H1 (cell line): ENCODE data around the gene CDK13. TPM values are rescaled to one million over a fixed set of nuclear protein-coding genes. Genes with fewer than 3 reads are reported as not detected.
"Not testable (repeated sequence)": the region's sequence is repeated elsewhere in the genome, so short reads cannot be mapped to it uniquely, and the experiment has no call there.

Experiments
- CTCF ChIA-PET: fragments of 300-600 bp; sonication (Branson Sonifier 250); formaldehyde crosslinking; loops from one replicate; lab custom pipeline; 2021; ENCODE audit not compliant: partially characterized antibody; lab: Charles Lee
- POLR2A ChIA-PET: fragments of 300-600 bp; sonication (Branson Sonifier 250); formaldehyde crosslinking; loops from one replicate; lab custom pipeline; 2021; ENCODE audit warnings: inconsistent platforms; ENCODE audit not compliant: partially characterized antibody; lab: Charles Lee
- DNase-seq, 2 experiments: peaks; one replicate each; pipeline versions ENCODE4 v3.0.0 to v3.0.0-alpha.2; 2010 to 2022; ENCODE audit warnings: low spot score in 2 of 2, low read depth in 1 of 2, mixed read lengths in 1 of 2
- FAIRE-seq: peaks from 2 replicates; lab custom pipeline; 2011; peaks lifted over from hg19 to GRCh38; lab: Jason Lieb, UNC
- H2AFZ ChIP-seq: 2 replicates; pipeline ENCODE4 v1.8.1; 2012; ENCODE audit warnings: low read length, inconsistent platforms
- H2AK5ac ChIP-seq: 2 replicates; pipeline ENCODE4 v1.6.1; 2013; ENCODE audit warnings: low read depth, low read length
- H2BK120ac ChIP-seq: replicated peaks from 2 replicates; pipeline ENCODE3; 2013; ENCODE audit warnings: low read depth, low read length, inconsistent platforms
- H2BK12ac ChIP-seq: 2 replicates; pipeline ENCODE4 v1.6.1; 2013; ENCODE audit warnings: low read depth, low read length
- H2BK15ac ChIP-seq: 2 replicates; pipeline ENCODE4 v1.6.1; 2013; ENCODE audit warnings: low read length
- H2BK20ac ChIP-seq: 2 replicates; pipeline ENCODE4 v1.6.1; 2013; ENCODE audit warnings: low read length
- H2BK5ac ChIP-seq: 2 replicates; pipeline ENCODE4 v1.6.1; 2013; ENCODE audit warnings: low read depth, low read length
- H3K14ac ChIP-seq: 2 replicates; pipeline ENCODE4 v1.6.1; 2013; ENCODE audit warnings: inconsistent platforms; ENCODE audit not compliant: insufficient read length
- H3K18ac ChIP-seq: 2 replicates; pipeline ENCODE4 v1.6.1; 2013; ENCODE audit warnings: low read length; ENCODE audit errors: extremely low read depth
- H3K23ac ChIP-seq: 2 replicates; pipeline ENCODE4 v1.6.1; 2013; ENCODE audit warnings: inconsistent platforms; ENCODE audit not compliant: insufficient read length
- H3K23me2 ChIP-seq: 2 replicates; pipeline ENCODE4 v1.6.1; 2013; ENCODE audit warnings: low read depth, low read length
- H3K27ac ChIP-seq: 2 replicates; pipeline ENCODE4 v1.6.1; 2011; ENCODE audit warnings: low read depth, low read length, inconsistent platforms
- H3K27me3 ChIP-seq, 4 experiments: replicated peaks in 1 of 4; 1 replicate in 1 of 4; 2 replicates in 3 of 4; pipeline versions ENCODE4 v1.6.1 to v1.8.1; 2011 to 2013; ENCODE audit warnings: low read length in 3 of 4, mild to moderate bottlenecking in 3 of 4, inconsistent platforms in 2 of 4, mixed read lengths in 2 of 4, moderate library complexity in 1 of 4; ENCODE audit not compliant: control insufficient read depth in 3 of 4, insufficient read depth in 3 of 4; ENCODE audit errors: extremely low read depth in 1 of 4
- H3K36me3 ChIP-seq, 4 experiments: 2 replicates each; pipeline versions ENCODE4 v1.6.1 to v1.8.1; 2011 to 2013; ENCODE audit warnings: mild to moderate bottlenecking in 4 of 4, low read length in 3 of 4, moderate library complexity in 2 of 4, control low read depth in 1 of 4, inconsistent platforms in 1 of 4; ENCODE audit not compliant: insufficient read depth in 4 of 4, control insufficient read depth in 2 of 4
- H3K4ac ChIP-seq: replicated peaks from 2 replicates; pipeline ENCODE3; 2013; ENCODE audit warnings: low read length, low read depth, mixed read lengths, inconsistent platforms; ENCODE audit not compliant: insufficient read length
- H3K4me1 ChIP-seq, 4 experiments: replicated peaks in 1 of 4; 1 replicate in 1 of 4; 2 replicates in 3 of 4; pipeline versions ENCODE4 v1.6.1 to v1.8.1; 2011 to 2013; ENCODE audit warnings: low read length in 3 of 4, inconsistent platforms in 2 of 4, mixed read lengths in 1 of 4; ENCODE audit not compliant: insufficient read depth in 4 of 4, control insufficient read depth in 3 of 4
- H3K4me2 ChIP-seq, 2 experiments: 2 replicates each; pipeline versions ENCODE4 v1.6.1 to v1.8.1; 2011 to 2013; ENCODE audit warnings: low read depth in 2 of 2, low read length in 2 of 2, control low read depth in 1 of 2, inconsistent platforms in 1 of 2, mild to moderate bottlenecking in 1 of 2; ENCODE audit not compliant: insufficient read depth in 1 of 2
- H3K4me3 ChIP-seq, 4 experiments: fragments of 200-600, 300-600 bp in 1 of 4; sonication (generic), shearing (Covaris generic), sonication (Bioruptor Twin) in 1 of 4; 2 replicates each; pipeline versions ENCODE4 v1.5.1 to v1.8.1; 2011 to 2016; ENCODE audit warnings: low read length in 4 of 4, low read depth in 3 of 4, control low read depth in 2 of 4, inconsistent platforms in 2 of 4, mild to moderate bottlenecking in 2 of 4, mixed read lengths in 1 of 4, moderate library complexity in 1 of 4; ENCODE audit not compliant: insufficient read depth in 2 of 4; ENCODE audit errors: extremely low read depth in 1 of 4
- H3K56ac ChIP-seq: replicated peaks from 2 replicates; pipeline ENCODE3; 2013; ENCODE audit warnings: low read depth, mild to moderate bottlenecking, mixed read lengths, low read length, inconsistent platforms; ENCODE audit not compliant: insufficient read length
- H3K79me1 ChIP-seq: 2 replicates; pipeline ENCODE4 v1.6.1; 2013; ENCODE audit warnings: low read depth, low read length, control low read depth
- H3K79me2 ChIP-seq, 2 experiments: 2 replicates each; pipeline versions ENCODE4 v1.6.1 to v1.8.1; 2012 to 2013; ENCODE audit warnings: low read length in 2 of 2, mild to moderate bottlenecking in 2 of 2, inconsistent platforms in 1 of 2; ENCODE audit not compliant: insufficient read depth in 2 of 2, control insufficient read depth in 1 of 2
- H3K9ac ChIP-seq, 4 experiments: replicated peaks in 1 of 4; 1 replicate in 1 of 4; 2 replicates in 3 of 4; pipeline versions ENCODE4 v1.6.1 to v1.8.1; 2011 to 2013; ENCODE audit warnings: low read depth in 3 of 4, low read length in 3 of 4, control low read depth in 2 of 4, mild to moderate bottlenecking in 2 of 4, moderate library complexity in 2 of 4, inconsistent platforms in 1 of 4; ENCODE audit errors: extremely low read depth in 1 of 4
- H3K9me3 ChIP-seq, 2 experiments: 2 replicates each; pipeline versions ENCODE4 v1.6.1 to v1.8.1; 2012 to 2013; ENCODE audit warnings: mild to moderate bottlenecking in 2 of 2, moderate library complexity in 2 of 2, control low read depth in 1 of 2, inconsistent platforms in 1 of 2, low read depth in 1 of 2, low read length in 1 of 2, mixed read lengths in 1 of 2; ENCODE audit not compliant: insufficient read depth in 2 of 2
- H4K20me1 ChIP-seq, 2 experiments: replicated peaks in 1 of 2; 2 replicates each; pipeline versions ENCODE3 to v1.8.1; 2011 to 2013; ENCODE audit warnings: inconsistent platforms in 2 of 2, low read length in 2 of 2, mild to moderate bottlenecking in 1 of 2; ENCODE audit not compliant: insufficient read depth in 2 of 2, control insufficient read depth in 1 of 2
- H4K5ac ChIP-seq: 2 replicates; pipeline ENCODE4 v1.6.1; 2013; ENCODE audit warnings: low read length, low read depth, mixed read lengths, inconsistent platforms; ENCODE audit not compliant: insufficient read length
- H4K8ac ChIP-seq: 2 replicates; pipeline ENCODE4 v1.8.0; 2013; ENCODE audit warnings: mild to moderate bottlenecking, moderate library complexity, low read length, inconsistent platforms; ENCODE audit not compliant: insufficient read depth; ENCODE audit errors: extremely low read depth
- H4K91ac ChIP-seq: replicated peaks from 2 replicates; pipeline ENCODE3; 2013; ENCODE audit warnings: low read length, mixed read lengths, inconsistent platforms; ENCODE audit not compliant: insufficient read length
- WGBS, 2 experiments: shearing (Covaris generic) in 1 of 2; methylation state at CpG; one replicate each; pipeline versions ENCODE4 v1.1.6 to v1.1.7; 2013 to 2015; ENCODE audit warnings: low lambda C conversion rate in 2 of 2, mixed read lengths in 2 of 2, inconsistent platforms in 1 of 2, low coverage in 1 of 2, missing lambda C conversion rate in 1 of 2; ENCODE audit not compliant: insufficient replicate concordance in 2 of 2, insufficient coverage in 1 of 2, insufficient read length in 1 of 2; ENCODE audit errors: extremely low coverage in 1 of 2, missing lambda C conversion rate in 1 of 2; 5-methylcytosine and 5-hydroxymethylcytosine counted together
- polyA plus RNA-seq, 7 experiments: library from polyadenylated mRNA; depleted of rRNA in 3 of 7; stranded (reverse) in 5 of 7; unstranded in 2 of 7; fragments of >200 nt in 5 of 7; fragments of 200-250 nt in 2 of 7; gene quantifications; 1 replicate in 5 of 7; 2 replicates in 1 of 7; 4 replicates in 1 of 7; pipeline versions ENCODE4 v1.2.1 to v1.2.3, GENCODE V29; 2011 to 2013; ENCODE audit warnings: missing spikeins in 2 of 7, mixed read lengths in 2 of 7
- total RNA-seq: library from RNA; stranded (reverse); fragmentation: NEBNext Ultra II Directional; extraction: Animal tissue kit (Norgen Biotek cat#: 25700); gene quantifications from 2 replicates; pipeline ENCODE4 v1.2.1, GENCODE V29; 2021

The CDK13 gene
- total and polyA plus RNA-seq, 2 of the 8 experiments (the other 6 are each of a cell fraction or from before 2014, with no cell fraction given), result 22.6 to 49.5 TPM

DNA sequence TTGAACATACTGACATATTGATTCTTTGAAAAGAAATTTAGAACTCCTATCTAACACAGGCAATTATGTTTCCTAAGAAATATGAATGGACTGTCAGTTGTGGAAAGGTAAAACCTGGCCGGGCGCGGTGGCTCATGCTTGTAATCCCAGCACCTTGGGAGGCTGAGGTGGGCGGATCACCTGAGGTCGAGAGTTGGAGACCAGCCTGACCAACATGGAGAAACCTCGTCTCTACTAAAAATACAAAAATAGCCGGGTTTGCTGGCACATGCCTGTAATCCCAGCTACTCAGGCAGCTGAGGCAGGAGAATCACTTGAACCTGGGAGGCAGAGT lies 198.2 kb downstream of the CDK13 start:
- H3K27ac ChIP-seq, H4K20me1 ChIP-seq, H2BK5ac ChIP-seq, H2BK20ac ChIP-seq, H3K36me3 ChIP-seq, H2BK120ac ChIP-seq, H3K56ac ChIP-seq, H4K8ac ChIP-seq, H2AFZ ChIP-seq, H3K4me3 ChIP-seq, H3K4me1 ChIP-seq, H3K4me2 ChIP-seq, H4K91ac ChIP-seq, H2BK15ac ChIP-seq, H3K4ac ChIP-seq, H4K5ac ChIP-seq, H3K79me2 ChIP-seq, H3K79me1 ChIP-seq, H2AK5ac ChIP-seq, H3K23me2 ChIP-seq, H3K23ac ChIP-seq, H3K27me3 ChIP-seq, H2BK12ac ChIP-seq, CTCF ChIA-PET, FAIRE-seq, H3K18ac ChIP-seq, H3K9ac ChIP-seq, H3K14ac ChIP-seq: not testable (repeated sequence)
- H3K9me3 ChIP-seq, result peaks cover 6 to 13% of the 10 kb centered on the region in 2 experiments; a peak in 3 of 4 replicates
- DNase-seq, result peak in 1 of 2 experiments; percentile 38
- POLR2A ChIA-PET, result interaction anchor here (2.4 kb wide), 1 partner anchor 14 kb away, joined by 5 read pairs; the partner anchor contains the start of genes MPLKIP and SUGCT
- WGBS, 2 experiments, result 85% methylated on average over 7 of the region's 7 CpGs; no CpG with 5 or more reads in 1 of the 2 experiments
